OCI-LY7 (cell line): Measurements from ENCODE around the gene XRCC6. TPM values are rescaled to one million over a fixed set of nuclear protein-coding genes. Genes with fewer than 3 reads are reported as not detected.

ENCODE experiments used
- BruUV-seq: library from RNA; stranded (reverse); fragments of 400-500 nt; replicated peaks from 2 replicates; lab custom pipeline; 2021; lab: Mats Ljungman, UMichigan
- CTCF ChIA-PET: fragments of 300-600 bp; sonication (Branson Sonifier 250); formaldehyde crosslinking; loops from one replicate; lab custom pipeline; 2022; ENCODE audit warnings: antibody characterized with exemption; ENCODE audit not compliant: unreplicated experiment; lab: Charles Lee
- POLR2A ChIA-PET: fragments of 300-600 bp; sonication (Branson Sonifier 250); formaldehyde crosslinking; loops from one replicate; lab custom pipeline; 2022; ENCODE audit warnings: antibody characterized with exemption; lab: Charles Lee
- DNase-seq: peaks from one replicate; pipeline ENCODE4 v3.0.0-alpha.2; 2015; ENCODE audit warnings: low spot score
- H2AFZ ChIP-seq: fragments of 200-600 bp; sonication (generic), shearing (Covaris generic); 2 replicates; pipeline ENCODE4 v1.6.1; 2014; ENCODE audit warnings: mild to moderate bottlenecking, antibody characterized with exemption, low read length, moderate library complexity
- H3K27ac ChIP-seq: fragments of 200-600 bp; sonication (generic); 2 replicates; pipeline ENCODE4 v1.5.1; 2014; ENCODE audit warnings: mixed run types, low read depth, mild to moderate bottlenecking, moderate library complexity, low read length, inconsistent platforms; ENCODE audit not compliant: poor library complexity, severe bottlenecking
- H3K36me3 ChIP-seq: fragments of 200-600 bp; sonication (generic); 2 replicates; pipeline ENCODE4 v1.6.1; 2014; ENCODE audit warnings: mild to moderate bottlenecking, antibody characterized with exemption, low read length, moderate library complexity, mixed read lengths; ENCODE audit not compliant: insufficient read depth
- H3K4me1 ChIP-seq: fragments of 200-600 bp; sonication (generic); 2 replicates; pipeline ENCODE4 v1.5.1; 2014; ENCODE audit warnings: mild to moderate bottlenecking, low read length; ENCODE audit not compliant: insufficient read depth, poor library complexity, severe bottlenecking
- H3K4me2 ChIP-seq: fragments of 200-600 bp; sonication (generic); 2 replicates; pipeline ENCODE4 v1.6.1; 2014; ENCODE audit warnings: mild to moderate bottlenecking, low read length
- H3K4me3 ChIP-seq: fragments of 200-600 bp; sonication (generic); 2 replicates; pipeline ENCODE4 v1.5.1; 2014; ENCODE audit warnings: mild to moderate bottlenecking, low read depth, low read length; ENCODE audit not compliant: poor library complexity, severe bottlenecking
- H3K79me2 ChIP-seq: fragments of 200-600 bp; sonication (generic); 2 replicates; pipeline ENCODE4 v1.6.1; 2016; ENCODE audit warnings: low read depth, mild to moderate bottlenecking, low read length, moderate library complexity, mixed read lengths; ENCODE audit not compliant: insufficient read depth
- H3K9me2 ChIP-seq: fragments of 200-600 bp; sonication (generic); 2 replicates; pipeline ENCODE4 v1.6.1; 2016; ENCODE audit warnings: mild to moderate bottlenecking, low read length, mixed read lengths; ENCODE audit not compliant: insufficient read depth
- H3K9me3 ChIP-seq: fragments of 200-600 bp; sonication (generic); 2 replicates; pipeline ENCODE4 v1.6.1; 2014; ENCODE audit warnings: mild to moderate bottlenecking, mixed run types, low read length, mixed read lengths
- H4K20me1 ChIP-seq: fragments of 200-600 bp; sonication (generic); 2 replicates; pipeline ENCODE4 v1.6.1; 2014; ENCODE audit warnings: mild to moderate bottlenecking, antibody characterized with exemption, low read length, moderate library complexity, mixed read lengths; ENCODE audit not compliant: insufficient read depth
- CTCF ChIP-seq: fragments of 200-600 bp; sonication (generic); conservative IDR thresholded peaks from 2 replicates; pipeline ENCODE4 v1.5.1; 2014; ENCODE audit warnings: mild to moderate bottlenecking, antibody characterized with exemption, low read length, moderate library complexity, mixed read lengths
- EZH2phosphoT487 ChIP-seq: fragments of 200-600 bp; sonication (generic); IDR thresholded peaks from 2 replicates; pipeline ENCODE4 v1.6.1; 2018; ENCODE audit warnings: low read depth, borderline replicate concordance, mild to moderate bottlenecking, mixed run types, antibody characterized with exemption, low read length, moderate library complexity, mixed read lengths
- intact Hi-C: fragments of 100-400 bp; cut with micrococcal nuclease; formaldehyde crosslinking; loops from one replicate; pipeline ENCODE4 v1.10.0; 2022; ENCODE audit not compliant: unreplicated experiment
- total RNA-seq, 2 experiments: library from RNA; depleted of rRNA in 1 of 2; stranded (reverse); fragments of >200 nt in 1 of 2; shearing (Covaris generic) in 1 of 2; gene quantifications; 2 replicates each; pipeline ENCODE4 v1.2.3, GENCODE V29; 2014 to 2022

Gene XRCC6
- total RNA-seq, 2 experiments from 2014 or later = 378 to 426 TPM

DNA sequence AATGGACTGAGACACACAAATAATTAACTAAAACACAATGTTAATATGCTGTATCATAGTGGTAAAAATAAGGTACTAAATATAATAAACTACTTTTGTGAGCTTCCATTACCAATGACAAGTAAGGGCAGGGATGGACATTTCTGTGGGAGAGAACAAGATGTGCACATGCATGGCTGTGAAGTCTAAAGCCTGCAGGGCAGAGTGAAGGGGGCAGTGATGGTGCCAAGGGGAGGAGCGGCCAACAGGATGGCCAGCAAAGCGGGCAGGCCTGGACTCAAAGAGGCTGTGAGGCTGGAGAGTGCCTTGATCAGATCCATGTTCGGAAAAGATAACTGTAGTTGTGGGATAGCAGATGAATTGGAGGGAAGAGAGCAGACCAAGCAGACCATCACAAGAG, 12.7 kb upstream of the XRCC6 start:
- BruUV-seq = no TSS peak
- Histone ChIP-seq H3K4me1 (no peaks in the 10 kb centered on the region), H3K36me3 (peaks cover 77% of the 10 kb centered on the region), H4K20me1 (no peaks in the 10 kb centered on the region), H3K79me2 (peaks cover 3% of the 10 kb centered on the region; the same call in 1 of the 2 replicates), H3K4me3 (no peak overlapping the region), H3K27ac (no peak overlapping the region), H3K9me2 (no peaks in the 10 kb centered on the region), H3K4me2 (no peak overlapping the region), H2AFZ (no peak overlapping the region), H3K9me3 (no peaks in the 10 kb centered on the region)
- ChIA-PET CTCF (no interaction called here), POLR2A (no interaction called here)
- DNase-seq = no peak
- intact Hi-C loops = no loop called here
- TF ChIP-seq CTCF (no peak), EZH2phosphoT487 (no peak)

GRCh38 chr22:41612603-41613306, 8.3 kb upstream of the XRCC6 start:
- ChIA-PET CTCF (no interaction called here), POLR2A (interaction anchor here (0.5 kb wide), 1 partner anchor 28 kb away, joined by 3 read pairs; no protein-coding TSS in a partner anchor)
- Histone ChIP-seq H3K4me2 (no peak overlapping the region), H2AFZ (no peak overlapping the region), H3K4me1 (peaks cover 9% of the 10 kb centered on the region), H3K9me2 (no peaks in the 10 kb centered on the region), H3K9me3 (no peaks in the 10 kb centered on the region), H3K27ac (no peak overlapping the region), H4K20me1 (peaks cover 16% of the 10 kb centered on the region; the same call in 1 of the 2 replicates), H3K79me2 (peaks cover 29% of the 10 kb centered on the region), H3K4me3 (no peak overlapping the region), H3K36me3 (peaks cover 54% of the 10 kb centered on the region)
- BruUV-seq = no TSS peak
- no peak for TF ChIP-seq CTCF
- no peak for DNase-seq
- intact Hi-C loops = no loop called here

DNA sequence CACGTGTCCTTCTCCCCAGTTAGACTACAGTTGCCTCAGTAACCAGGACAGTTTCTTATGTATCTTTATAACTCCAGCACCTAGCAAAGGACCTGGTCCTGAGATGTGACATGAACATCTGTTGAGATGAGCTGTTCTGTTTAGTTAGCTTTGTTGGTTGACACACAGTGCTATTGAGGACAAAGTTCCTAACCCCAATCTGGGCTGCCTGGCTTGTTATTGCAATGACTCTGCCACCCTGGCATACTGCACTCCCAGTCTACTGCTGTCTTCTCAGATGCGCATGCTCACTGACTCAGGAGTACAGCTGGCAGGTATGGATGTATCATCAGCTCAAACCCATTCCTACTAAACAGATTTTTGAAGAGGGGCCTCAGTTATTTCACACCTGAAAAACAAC, 7.6 kb upstream of the XRCC6 start:
- Histone ChIP-seq H3K4me2 (no peak overlapping the region), H3K36me3 (peaks cover 47% of the 10 kb centered on the region), H3K4me3 (no peak overlapping the region), H4K20me1 (peaks cover 16% of the 10 kb centered on the region; the same call in 1 of the 2 replicates), H3K27ac (no peak overlapping the region), H3K9me2 (no peaks in the 10 kb centered on the region), H3K79me2 (peaks cover 34% of the 10 kb centered on the region), H2AFZ (no peak overlapping the region), H3K4me1 (peaks cover 12% of the 10 kb centered on the region), H3K9me3 (no peaks in the 10 kb centered on the region)
- POLR2A ChIA-PET = interaction anchor here (0.7 kb wide), 1 partner anchor 89 kb away, joined by 4 read pairs; no protein-coding TSS in a partner anchor
- intact Hi-C loops = no loop called here
- DNase-seq = no peak
- no TSS peak for BruUV-seq
- TF ChIP-seq CTCF (no peak), EZH2phosphoT487 (no peak)
- CTCF ChIA-PET = no interaction called here
